HG03280 (cell line): ENCODE data around the gene DDX10.

Source experiments
- ATAC-seq: cut with Tn5 transposase; IDR thresholded peaks from one replicate; pipeline ENCODE4 v1.9.1; 2021; ENCODE audit warnings: mild to moderate bottlenecking, moderate library complexity; ENCODE audit not compliant: unreplicated experiment

DDX10 gene

DNA sequence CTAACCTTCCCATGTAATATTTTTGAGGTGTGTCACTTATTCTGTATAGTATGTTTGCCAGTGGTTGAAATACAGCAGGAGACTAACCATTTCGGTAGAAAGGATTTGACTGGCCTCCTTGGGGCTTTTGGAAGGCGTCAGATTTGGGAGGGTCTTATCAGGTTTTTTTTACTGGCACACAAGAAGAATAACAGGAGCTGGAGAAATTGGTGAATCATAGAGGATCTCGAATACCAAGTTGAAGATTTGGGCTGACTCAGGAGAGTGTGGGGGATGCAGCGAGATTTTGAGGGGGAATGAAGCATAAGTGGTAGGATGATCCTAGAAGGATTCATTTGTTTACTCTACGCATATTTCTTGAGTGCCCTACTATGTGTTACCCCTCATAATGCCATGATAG lies 200.5 kb downstream of the DDX10 start:
- no peak for ATAC-seq

DNA sequence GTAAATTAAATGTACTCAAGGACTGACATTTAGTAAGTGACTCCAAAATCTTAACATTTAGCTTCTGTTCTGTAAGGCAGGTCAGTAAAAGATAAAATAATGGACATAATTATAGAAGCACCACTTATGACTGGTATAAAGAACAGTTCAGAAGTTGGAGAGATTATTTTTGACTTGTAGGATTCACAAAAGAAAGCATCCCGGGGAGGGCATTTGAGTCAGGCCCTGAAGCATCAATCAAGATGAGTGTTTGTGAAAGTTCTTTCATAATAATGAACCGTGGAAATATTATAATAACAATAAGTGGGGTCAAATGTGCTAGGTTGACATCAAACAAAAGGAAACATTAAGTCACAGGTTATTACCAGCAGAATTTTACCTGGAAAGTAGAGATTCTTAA lies 201.9 kb downstream of the DDX10 start:
- ATAC-seq = no peak

DNA sequence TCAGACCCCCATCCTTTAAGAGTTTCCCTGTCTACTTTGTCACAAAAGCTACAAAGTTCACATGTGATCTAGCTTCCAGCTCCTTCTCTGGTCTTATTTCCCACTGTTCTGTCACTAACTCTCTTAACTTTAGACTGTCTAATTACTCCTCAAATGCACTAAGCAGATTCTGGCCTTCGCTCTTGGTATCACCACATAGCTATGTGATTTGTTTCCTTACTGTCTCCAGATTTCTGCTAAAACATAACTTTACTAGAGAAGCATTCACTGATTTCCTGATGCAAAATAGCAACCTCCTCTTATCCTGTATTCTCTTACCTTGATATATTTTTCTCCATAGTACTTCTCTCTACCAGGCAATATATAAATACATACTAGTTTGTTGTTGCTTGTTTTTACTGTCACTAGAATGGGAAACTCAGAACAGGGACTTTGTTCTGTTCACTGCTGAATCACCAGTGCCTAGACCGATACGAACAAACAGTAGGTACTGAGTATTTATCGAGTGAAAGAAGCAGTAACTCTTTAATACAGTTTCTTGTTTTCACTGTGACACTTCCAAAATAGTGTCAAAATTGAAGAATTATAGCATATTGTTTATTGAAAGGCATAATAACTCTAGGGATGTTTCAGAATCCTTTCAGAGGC lies 205.6 kb downstream of the DDX10 start:
- no peak for ATAC-seq

DNA sequence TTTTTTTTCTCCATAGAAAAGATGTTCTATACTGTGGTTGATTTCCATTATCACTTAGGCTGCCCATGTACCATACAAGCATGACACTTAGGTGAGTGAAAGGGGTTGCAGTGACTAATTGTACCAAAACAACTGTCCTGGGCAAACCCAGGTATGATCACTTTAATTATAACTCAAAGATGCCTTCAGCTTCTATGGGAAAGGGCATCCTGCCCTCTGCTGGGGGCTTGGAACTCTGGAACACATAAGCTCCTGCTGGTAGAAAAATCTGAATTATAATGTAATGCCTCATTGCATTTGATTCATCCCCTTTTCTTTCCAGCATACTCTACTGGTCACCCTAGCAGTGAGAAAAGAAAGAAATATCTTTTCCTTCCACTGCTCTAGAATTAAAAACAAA lies 206.3 kb downstream of the DDX10 start:
- ATAC-seq = peak; percentile 50

DNA sequence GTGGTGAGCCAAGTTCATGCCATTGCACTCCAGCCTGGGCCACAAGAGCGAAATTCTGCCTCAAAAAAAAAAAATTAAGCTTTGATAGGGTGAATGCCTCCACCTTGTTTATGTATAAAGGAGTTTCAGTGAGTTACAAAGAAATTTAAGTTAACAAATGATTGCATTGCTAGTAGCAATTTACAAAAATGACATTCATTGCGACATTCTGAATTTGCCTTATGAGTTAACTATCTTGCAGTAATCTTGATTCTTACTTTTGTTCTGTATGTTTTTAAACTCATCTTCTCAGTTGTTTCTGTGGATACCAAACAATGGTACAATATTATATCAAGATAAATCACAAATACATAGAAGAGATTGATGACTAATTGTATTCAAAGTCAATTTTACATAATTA lies 207.0 kb downstream of the DDX10 start:
- ATAC-seq = no peak

DNA sequence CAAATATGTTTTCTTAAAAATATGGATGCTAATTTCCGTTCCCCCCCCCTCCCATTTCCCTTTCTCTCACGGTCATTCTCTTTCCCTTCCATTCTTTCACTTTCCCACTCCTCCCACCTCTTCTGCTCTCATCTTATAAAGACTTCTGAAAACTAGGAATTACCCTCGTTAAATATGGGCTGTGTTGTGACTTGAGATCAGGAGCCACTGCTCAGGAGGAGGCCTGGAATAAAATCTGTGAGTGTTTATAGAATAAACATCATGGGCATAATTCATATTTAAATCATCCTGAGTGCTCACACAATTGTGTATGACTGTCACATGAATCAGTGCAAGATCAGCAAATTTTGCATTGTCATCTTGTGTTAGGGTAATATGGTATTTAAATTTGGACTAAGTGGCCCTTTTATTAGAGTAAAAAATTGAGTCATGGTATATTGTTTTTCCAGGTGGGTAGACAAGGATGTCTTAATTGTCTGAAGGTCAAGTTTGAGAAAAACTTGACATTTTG lies 208.0 kb downstream of the DDX10 start:
- no peak for ATAC-seq

DNA sequence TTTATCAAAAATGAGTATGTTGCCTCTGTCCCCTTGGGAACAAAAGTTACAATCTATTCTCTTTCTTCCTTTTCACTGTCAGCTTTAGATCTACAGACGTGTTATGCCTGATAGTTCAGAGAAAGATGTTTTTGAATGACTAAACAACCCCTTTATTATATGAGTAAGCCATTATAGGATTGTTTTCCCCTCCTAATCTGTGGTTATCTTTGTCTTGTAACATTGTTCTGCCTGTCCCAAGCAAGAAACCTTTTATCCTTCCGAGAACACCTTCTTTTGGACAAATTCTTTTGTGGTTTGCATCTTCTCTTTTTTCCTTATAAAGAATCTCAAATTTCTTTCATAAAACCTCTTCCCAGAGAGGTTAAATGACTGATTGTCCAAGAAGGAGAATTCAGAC lies 208.4 kb downstream of the DDX10 start:
- no peak for ATAC-seq

DNA sequence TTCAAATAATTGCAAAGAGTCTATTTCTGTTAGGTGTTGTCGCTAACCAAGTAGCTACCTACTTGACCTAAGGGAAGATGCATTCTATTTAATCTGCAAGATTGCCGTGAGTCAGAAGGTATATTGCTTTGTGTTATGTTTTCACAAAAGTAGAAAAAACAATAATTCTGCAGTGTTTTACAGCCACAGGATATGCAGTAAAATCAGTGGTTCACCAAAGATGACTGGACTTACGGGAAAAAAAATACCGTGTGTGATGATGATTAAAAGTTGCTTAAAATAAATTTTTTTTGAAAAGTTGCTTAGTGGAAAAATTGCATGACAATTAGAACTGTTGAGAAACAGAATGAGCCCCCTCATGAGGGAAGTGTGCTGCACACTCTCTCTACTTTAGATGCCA lies 209.1 kb downstream of the DDX10 start:
- ATAC-seq = no peak

DNA sequence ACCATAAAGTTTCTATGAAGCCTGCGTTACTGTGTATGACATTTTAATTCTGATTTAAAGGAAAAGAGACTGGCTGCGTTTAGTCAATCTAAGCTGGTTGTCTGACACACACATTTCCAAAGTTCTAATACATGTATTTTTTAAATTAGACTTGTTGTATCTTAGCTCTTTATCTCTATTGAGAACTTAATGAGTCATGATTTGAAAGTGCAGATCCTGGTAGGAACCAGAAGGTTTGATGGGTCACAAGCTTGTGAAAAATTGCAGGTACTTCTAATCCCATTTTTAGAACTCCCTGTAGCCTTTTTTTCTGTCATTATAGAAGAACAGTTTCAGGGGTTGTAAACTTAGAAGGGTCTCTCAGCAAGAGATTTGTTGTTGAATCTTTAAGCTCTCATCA lies 210.3 kb downstream of the DDX10 start:
- ATAC-seq = no peak

DNA sequence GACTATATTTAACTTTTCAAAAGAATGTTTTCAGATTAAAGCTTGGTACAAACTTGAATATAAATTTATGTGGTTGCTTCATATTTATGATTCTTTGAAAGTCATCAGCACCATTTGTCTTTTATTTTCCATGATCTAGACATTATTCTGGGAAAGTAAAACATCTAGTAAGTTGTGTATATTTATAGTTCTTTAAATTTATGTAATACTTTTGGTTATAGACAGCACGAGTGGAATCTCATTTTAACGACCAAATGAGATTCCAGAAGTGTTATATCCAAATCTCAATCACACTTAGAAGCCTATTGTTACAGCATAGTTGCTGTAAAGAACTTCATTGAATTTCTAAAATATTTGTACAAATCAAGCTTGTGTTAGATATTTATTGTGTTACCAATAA lies 212.3 kb downstream of the DDX10 start:
- no peak for ATAC-seq

DNA sequence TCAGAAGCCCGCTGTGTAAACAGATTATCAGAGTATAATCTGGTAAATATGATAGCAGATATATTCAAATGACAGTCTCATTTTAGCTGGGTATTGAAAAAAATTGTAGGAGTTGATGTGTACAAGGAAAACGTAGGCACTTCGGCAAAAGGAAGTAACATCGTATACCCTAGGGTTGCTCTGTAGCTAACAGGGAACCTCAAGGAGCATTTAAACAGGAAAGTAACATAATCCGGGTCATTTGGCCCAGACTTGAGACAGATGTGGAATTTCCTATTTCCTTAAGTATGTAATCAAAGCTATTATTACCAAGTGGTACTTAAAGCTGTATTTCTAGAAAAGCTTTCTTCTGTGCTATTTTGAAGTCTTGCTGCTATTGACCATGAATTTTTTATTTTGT lies 215.6 kb downstream of the DDX10 start:
- ATAC-seq = no peak

DNA sequence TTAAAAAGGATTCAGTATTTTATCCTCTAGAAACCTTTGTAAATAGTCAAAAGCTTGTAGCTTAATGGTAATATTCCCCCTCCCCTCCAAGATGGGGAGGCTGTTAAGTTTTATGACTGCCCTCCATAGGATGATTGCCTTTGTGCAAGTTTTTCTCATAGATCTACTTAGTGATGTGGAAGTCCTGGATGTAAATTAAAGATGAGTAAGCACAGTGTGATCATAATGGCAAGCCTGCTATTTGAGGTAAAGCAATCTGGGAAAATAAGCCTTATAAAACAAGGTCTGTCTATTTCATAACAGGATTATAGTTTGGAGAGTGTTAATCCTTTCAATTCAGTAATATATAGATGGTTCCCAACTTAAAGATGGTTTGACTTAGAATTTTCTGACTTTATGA lies 216.3 kb downstream of the DDX10 start:
- no peak for ATAC-seq

DNA sequence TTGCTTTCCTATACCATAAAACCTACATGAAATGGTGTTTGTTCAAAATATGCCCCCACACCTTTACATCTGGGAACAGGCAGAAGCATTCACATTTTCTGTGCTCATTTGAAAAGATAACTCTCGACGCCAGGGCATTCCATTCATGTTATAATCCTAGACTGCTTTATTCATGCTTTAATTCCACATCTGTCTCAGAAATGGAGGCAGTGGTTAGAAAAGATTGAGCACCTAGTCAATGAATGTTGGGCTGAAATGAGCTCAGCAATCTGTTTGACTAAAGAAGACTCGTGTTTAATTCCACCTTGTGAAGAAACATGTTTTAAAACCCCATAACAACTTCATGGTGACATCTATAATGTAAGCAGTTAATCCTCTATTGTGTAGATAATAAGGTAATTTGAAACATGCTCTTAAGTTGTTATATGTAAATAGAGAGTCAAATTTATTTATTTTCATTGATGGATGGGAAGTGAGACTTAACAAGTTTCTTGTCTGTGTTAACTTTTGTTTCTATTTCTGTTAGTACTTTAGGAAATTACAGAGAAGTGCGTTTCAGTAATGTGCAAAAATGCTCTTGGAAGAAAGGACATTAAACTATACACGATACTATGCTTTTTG lies 217.5 kb downstream of the DDX10 start:
- ATAC-seq = no peak

DNA sequence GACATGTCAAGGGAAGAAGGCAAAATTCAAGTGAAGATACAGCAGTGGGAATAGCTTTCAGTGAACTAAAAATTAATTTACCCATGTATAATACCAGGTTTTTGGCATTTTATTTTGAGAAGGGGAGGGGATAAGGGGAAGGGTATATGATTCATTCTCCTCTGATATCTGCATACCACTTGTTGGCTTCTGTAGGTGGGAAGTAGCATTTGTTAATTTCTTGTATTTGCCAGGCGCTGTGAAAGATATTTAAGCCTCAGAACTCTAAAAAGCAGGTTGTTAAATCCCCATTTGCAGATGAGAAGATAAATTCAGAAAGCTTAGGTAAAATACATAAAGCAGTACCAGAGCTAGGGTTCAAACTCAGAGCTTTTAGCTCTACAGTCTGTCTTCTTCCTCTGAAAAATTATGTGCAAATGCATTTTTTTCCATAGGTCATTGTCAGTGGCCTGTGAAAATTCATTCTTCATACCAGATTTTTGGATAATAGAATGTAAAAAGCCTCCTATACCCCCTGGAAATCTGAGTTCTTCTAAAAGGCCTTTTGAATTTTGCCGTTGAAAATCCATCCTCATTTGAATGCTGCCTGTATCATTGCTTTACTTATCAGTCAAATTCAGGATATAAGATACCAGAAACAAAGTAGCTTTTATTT lies 221.3 kb downstream of the DDX10 start:
- no peak for ATAC-seq

DNA sequence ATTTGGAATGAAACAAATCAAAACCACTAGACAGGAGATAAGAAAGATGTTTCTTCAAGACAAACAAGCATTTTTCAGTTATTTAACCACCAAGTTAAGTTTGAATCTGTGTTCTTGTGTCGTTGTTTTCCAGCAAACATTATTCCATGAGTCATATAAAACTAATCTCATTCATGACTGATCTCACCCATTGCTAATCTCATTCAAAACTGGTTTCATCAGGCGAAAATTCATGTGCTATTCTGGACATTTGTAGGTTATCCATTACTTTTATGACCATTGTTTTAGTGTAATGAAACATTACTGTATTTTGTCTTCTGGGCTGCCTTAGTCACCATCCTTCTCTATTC lies 221.8 kb downstream of the DDX10 start:
- ATAC-seq = no peak

DNA sequence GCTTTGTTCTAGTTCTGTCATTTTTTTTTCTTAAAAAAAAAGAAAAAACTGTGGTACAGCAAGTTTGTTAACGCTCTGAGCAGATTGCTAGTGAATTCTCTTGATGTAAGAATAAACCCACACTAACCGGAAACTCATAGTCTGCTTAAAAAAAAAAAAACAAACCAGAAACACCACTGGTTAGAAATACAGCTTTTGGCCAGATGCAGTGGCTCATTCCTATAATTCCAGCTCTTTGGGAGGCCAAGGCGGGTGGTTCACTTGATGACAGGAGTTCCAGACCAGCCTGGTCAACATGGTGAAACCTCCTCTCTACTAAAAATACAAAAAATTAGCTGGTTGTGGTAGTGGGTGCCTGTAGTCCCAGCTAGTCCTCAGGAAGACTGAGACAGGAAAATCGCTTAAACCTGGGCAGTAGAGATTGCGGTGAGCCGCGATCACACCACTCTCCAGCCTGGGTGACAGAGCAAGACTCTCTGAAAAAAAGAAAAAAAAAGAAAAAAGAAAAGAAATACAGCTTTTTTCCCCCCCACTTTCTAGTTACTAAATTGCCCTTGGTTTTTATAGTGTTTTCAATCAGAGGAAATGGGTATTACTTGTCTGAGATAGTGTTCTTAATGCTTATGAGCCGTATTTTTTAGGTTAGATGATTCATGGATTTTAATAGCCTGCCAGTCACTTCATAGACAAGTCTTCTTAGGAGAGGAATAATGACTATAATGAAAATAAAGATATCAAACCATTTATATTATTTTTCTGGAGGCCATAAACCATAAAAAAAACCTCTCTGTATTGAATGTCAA lies 222.8 kb downstream of the DDX10 start:
- no peak for ATAC-seq

DNA sequence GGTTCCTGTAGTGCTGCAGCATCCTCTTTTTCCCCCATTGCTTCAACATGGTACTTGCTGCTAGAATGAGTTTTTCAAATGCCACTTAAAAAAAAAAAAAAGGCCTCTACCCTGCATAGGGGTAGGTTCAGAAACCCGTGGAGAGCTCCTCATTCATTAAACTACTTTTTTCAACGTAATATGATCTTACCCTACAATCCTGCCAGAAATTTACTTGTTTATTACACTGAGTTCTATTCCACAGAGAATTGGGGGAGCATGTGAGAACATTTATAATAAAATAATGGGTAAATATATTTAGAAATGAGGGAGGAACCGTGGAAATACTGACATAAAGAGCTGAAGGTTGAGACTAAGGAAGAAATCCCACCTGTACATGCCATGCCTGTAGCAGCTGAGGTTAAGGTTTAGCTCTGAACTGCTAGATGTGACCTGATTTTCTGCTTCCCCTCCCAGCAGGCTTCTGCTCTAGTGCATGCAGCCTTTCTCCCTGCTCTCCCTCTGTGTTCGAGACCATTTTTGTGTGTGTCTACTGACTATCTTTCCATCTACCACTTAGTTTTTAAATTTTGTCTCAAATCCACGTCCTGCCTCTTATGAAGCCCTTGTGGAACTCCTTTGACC lies 225.7 kb downstream of the DDX10 start:
- no peak for ATAC-seq

DNA sequence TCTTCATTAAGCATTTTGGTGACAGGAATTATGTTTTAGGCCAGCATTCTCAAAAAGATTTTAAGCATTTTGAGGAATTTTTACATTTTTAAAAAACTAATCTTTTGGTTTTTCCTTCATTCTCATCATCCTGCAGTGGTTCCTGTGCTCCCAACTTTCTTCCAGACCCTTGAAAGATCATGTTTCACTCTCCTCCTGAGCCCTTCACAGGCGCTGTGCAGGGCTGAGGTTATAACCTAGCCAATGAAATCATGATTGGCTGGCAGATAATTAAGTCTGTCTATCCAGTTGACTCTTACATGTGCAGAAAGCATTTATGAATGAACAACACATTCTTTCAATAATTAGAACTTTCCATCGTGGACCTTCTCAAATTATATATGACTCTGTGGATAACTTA lies 226.3 kb downstream of the DDX10 start:
- no peak for ATAC-seq

DNA sequence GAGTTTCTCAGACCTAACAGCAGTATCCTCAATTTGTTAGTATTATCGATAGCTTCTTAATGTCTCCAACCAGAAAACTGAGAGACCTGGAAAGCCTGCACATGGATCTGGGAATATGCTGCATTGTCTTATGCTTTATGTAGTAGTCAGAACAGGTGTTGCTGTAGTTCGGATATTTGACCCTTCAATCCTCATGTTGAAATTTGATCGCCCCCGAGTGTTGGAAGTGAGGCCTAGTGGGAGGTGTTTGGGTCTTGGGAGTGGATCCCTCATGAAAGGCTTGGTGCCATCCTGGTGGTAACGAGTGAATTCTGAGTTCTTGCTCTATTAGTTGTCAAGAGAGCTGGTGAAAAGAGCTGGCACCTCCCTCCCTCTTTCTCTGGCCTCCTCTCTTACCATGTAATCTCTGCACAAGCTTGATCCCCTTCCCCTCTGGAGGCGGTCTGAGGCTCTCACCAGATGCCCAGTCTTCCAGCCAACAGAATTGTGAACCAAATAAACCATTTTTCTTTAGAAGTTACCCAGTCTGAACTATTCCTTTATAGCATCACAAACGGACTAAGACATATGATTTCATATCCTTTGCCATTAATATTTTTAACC lies 227.1 kb downstream of the DDX10 start:
- no peak for ATAC-seq

DNA sequence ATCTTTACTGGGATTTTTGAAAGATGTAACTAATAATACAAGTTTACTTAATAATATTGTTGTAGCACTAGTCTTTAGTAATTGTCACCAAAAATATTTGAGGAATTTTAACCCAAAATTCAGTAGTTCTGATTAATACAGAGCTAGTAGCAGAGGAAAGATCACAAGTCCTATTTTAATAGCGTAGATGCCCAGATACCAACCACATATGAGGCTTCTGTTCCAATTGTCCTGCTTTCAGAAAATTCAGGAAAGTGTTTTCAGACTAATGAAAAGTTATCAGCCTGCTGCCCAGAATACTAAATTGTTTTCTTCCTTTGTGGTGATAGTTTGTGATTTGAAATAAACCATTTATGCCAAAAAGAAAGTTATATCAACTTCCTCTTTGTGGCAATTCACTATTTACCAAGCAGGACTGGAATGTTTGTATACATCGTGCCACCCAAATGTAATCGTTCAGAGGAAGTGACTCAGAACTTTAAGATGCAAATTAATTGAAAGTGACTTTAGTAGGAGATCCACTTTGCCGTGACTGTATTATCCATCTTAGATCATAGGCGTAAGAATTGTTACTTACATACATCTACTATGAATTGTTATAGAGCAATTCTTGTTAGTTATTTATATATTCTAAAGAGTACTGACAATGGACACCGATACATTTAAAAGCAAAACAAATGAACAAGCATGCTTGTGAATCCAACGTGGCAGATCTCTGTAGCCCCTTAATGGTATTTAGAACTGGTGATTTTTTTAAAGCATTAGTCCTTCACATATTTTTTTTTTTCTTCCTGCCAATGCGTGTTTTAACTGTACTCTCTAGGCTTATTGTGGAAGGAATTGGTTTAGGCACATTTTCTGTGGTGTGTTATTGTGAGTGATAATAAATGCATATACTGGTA lies 231.0 kb downstream of the DDX10 start:
- ATAC-seq = peak; percentile 63
